Peyer's patch (tissue), 4 donors: ENCODE data around the gene CNIH1. TPM values are rescaled to one million over a fixed set of nuclear protein-coding genes. Genes with fewer than 3 reads are reported as not detected.
"Not testable (repeated sequence)": the region's sequence is repeated elsewhere in the genome, so short reads cannot be mapped to it uniquely, and the experiment has no call there.

Experiments
- DNase-seq, 3 donors: peaks; one replicate each; pipeline ENCODE4 v3.0.0-alpha.2; 2017 to 2019
- H3K27ac ChIP-seq, 4 donors: fragments of 200-600 bp; sonication (generic); one replicate each; pipeline ENCODE4 v1.5.1; 2016 to 2019
- H3K27me3 ChIP-seq, 2 donors: fragments of 200-600 bp; sonication (generic); one replicate each; pipeline ENCODE4 v1.5.1; 2019
- H3K36me3 ChIP-seq, 3 donors: fragments of 200-600 bp; sonication (generic); one replicate each; pipeline ENCODE4 v1.5.1; 2016 to 2019
- H3K4me1 ChIP-seq, 4 donors: fragments of 200-600 bp; sonication (generic); one replicate each; pipeline ENCODE4 v1.5.1; 2016 to 2019
- H3K4me3 ChIP-seq, 4 donors: fragments of 200-600 bp; sonication (generic); 1 replicate in 3 of 4; 2 replicates in 1 of 4; pipeline ENCODE4 v1.5.1; 2016 to 2019; ENCODE audit warnings: mild to moderate bottlenecking in 1 of 4
- H3K9me3 ChIP-seq, 4 donors: fragments of 200-600 bp; sonication (generic); one replicate each; pipeline ENCODE4 v1.5.1; 2016 to 2019; ENCODE audit warnings: mild to moderate bottlenecking in 1 of 4
- CTCF ChIP-seq, 6 experiments: fragments of 450-650 bp in 4 of 6; fragments of 200-600 bp in 2 of 6; sonication (generic) in 1 of 6; IDR thresholded peaks; one replicate each; pipeline ENCODE4 v1.5.1; 2017 to 2019; ENCODE audit warnings: antibody characterized with exemption in 6 of 6, mild to moderate bottlenecking in 3 of 6, moderate library complexity in 1 of 6
- POLR2A ChIP-seq, 2 donors: fragments of 450-650 bp; IDR thresholded peaks; one replicate each; pipeline ENCODE4 v1.5.1; 2017; ENCODE audit warnings: antibody characterized with exemption in 2 of 2, mild to moderate bottlenecking in 2 of 2, moderate library complexity in 2 of 2
- total RNA-seq, 4 donors: library from RNA; depleted of rRNA; stranded (reverse); fragments of >200 nt; gene quantifications; one replicate each; pipeline ENCODE4 v1.1.0, GENCODE V29; 2016

The CNIH1 gene
- total RNA-seq, 4 donors from 2014 or later = 61.1 to 130 (median 121) TPM

- no peaks in the 10 kb centered on the region for H3K36me3 ChIP-seq
- no peaks in the 10 kb centered on the region for H3K27me3 ChIP-seq
- H3K4me3 ChIP-seq = no peak overlapping the region
- no peak overlapping the region for H3K27ac ChIP-seq
- no peaks in the 10 kb centered on the region for H3K4me1 ChIP-seq
- no peak for TF ChIP-seq POLR2A (IDR thresholded peaks at IDR 0.05)
- no peak for DNase-seq
- no peaks in the 10 kb centered on the region for H3K9me3 ChIP-seq
These were observed 57.3 kb downstream of the CNIH1 start for GRCh38 chr14:54383835-54384234.

GRCh38 chr14:54381821-54382220, 59.4 kb downstream of the CNIH1 start:
- no peak for TF ChIP-seq CTCF (IDR thresholded peaks at IDR 0.05)
- no peak for TF ChIP-seq POLR2A (IDR thresholded peaks at IDR 0.05)
- no peaks in the 10 kb centered on the region for H3K27me3 ChIP-seq
- no peak overlapping the region for H3K4me3 ChIP-seq
- H3K36me3 ChIP-seq = no peaks in the 10 kb centered on the region
- H3K27ac ChIP-seq = no peak overlapping the region
- H3K9me3 ChIP-seq = no peaks in the 10 kb centered on the region
- DNase-seq = no peak
- no peaks in the 10 kb centered on the region for H3K4me1 ChIP-seq

GRCh38 chr14:54380558-54380957, 60.6 kb downstream of the CNIH1 start:
- not testable (repeated sequence) for H3K4me3 ChIP-seq, H3K9me3 ChIP-seq, H3K27me3 ChIP-seq, H3K27ac ChIP-seq, DNase-seq, H3K36me3 ChIP-seq, H3K4me1 ChIP-seq

- not testable (repeated sequence) for H3K27me3 ChIP-seq, H3K4me1 ChIP-seq, H3K27ac ChIP-seq, H3K4me3 ChIP-seq, DNase-seq, H3K36me3 ChIP-seq, H3K9me3 ChIP-seq
These were observed 62.3 kb downstream of the CNIH1 start for GRCh38 chr14:54378893-54379292.

- no peaks in the 10 kb centered on the region for H3K4me1 ChIP-seq
- DNase-seq = no peak
- TF ChIP-seq POLR2A (IDR thresholded peaks at IDR 0.05) (no peak), CTCF (IDR thresholded peaks at IDR 0.05) (no peak)
These were observed 63.7 kb downstream of the CNIH1 start for GRCh38 chr14:54377501-54377900.

GRCh38 chr14:54374117-54374884, 66.9 kb downstream of the CNIH1 start:
- H3K9me3 ChIP-seq = no peaks in the 10 kb centered on the region
- no peaks in the 10 kb centered on the region for H3K36me3 ChIP-seq
- H3K27ac ChIP-seq = no peak overlapping the region
- H3K4me1 ChIP-seq = no peaks in the 10 kb centered on the region
- no peak for DNase-seq
- H3K4me3 ChIP-seq = no peak overlapping the region
- TF ChIP-seq POLR2A (IDR thresholded peaks at IDR 0.05) = no peak
- TF ChIP-seq CTCF (IDR thresholded peaks at IDR 0.05) = peak in 2 of 6 experiments; percentile 9 to 13
- H3K27me3 ChIP-seq = no peaks in the 10 kb centered on the region

More at GRCh38 chr14:54377501-54377900, 63.7 kb downstream of the CNIH1 start:
- H3K27ac ChIP-seq = no peak overlapping the region
- H3K27me3 ChIP-seq = no peaks in the 10 kb centered on the region
- no peak overlapping the region for H3K4me3 ChIP-seq
- no peaks in the 10 kb centered on the region for H3K36me3 ChIP-seq
- no peaks in the 10 kb centered on the region for H3K9me3 ChIP-seq

Other genes starting within 250 kb of the CNIH1 start
- gene CDKN3, start 44.4 kb downstream of the CNIH1 start, total RNA-seq = 1 to 10 TPM; 1.6 to 7.4 (median 4.3) TPM
- 10 to 100 TPM; 35.5 to 60.9 (median 41.3) TPM for gene GMFB, start 47.6 kb upstream of the CNIH1 start, total RNA-seq
- 10 to 100 TPM; 11.6 to 26.8 (median 19.0) TPM for gene CGRRF1, start 68.5 kb upstream of the CNIH1 start, total RNA-seq
- gene SAMD4A, start 125.8 kb upstream of the CNIH1 start, total RNA-seq = 10 to 100 TPM; 17.0 to 39.6 (median 21.3) TPM